Ishikawa (cell line): ENCODE data around the gene MKLN1.

ENCODE experiments used
- CEBPB ChIP-seq: IDR thresholded peaks from 2 replicates; pipeline ENCODE4 v1.6.1; 2012
- CREB1 ChIP-seq: IDR thresholded peaks from 2 replicates; pipeline ENCODE4 v1.6.1; 2012; ENCODE audit warnings: low read depth
- EGR1 ChIP-seq: IDR thresholded peaks from 2 replicates; pipeline ENCODE4 v1.6.1; 2012
- EP300 ChIP-seq: IDR thresholded peaks from 2 replicates; pipeline ENCODE4 v1.6.1; 2012; ENCODE audit warnings: borderline replicate concordance
- FOXM1 ChIP-seq: IDR thresholded peaks from 2 replicates; pipeline ENCODE4 v1.6.1; 2012; ENCODE audit warnings: low read depth, borderline replicate concordance
- NFIC ChIP-seq: IDR thresholded peaks from 2 replicates; pipeline ENCODE4 v1.6.1; 2012
- RAD21 ChIP-seq: IDR thresholded peaks from 2 replicates; pipeline ENCODE4 v1.6.1; 2012; ENCODE audit warnings: low read depth
- REST ChIP-seq: IDR thresholded peaks from 2 replicates; pipeline ENCODE4 v1.6.1; 2012; ENCODE audit warnings: low read depth, mild to moderate bottlenecking
- TAF1 ChIP-seq: IDR thresholded peaks from 2 replicates; pipeline ENCODE4 v1.6.1; 2012; ENCODE audit warnings: low read depth, mild to moderate bottlenecking
- TCF12 ChIP-seq: IDR thresholded peaks from 2 replicates; pipeline ENCODE4 v1.6.1; 2012; ENCODE audit warnings: low read depth
- TEAD4 ChIP-seq: IDR thresholded peaks from 2 replicates; pipeline ENCODE4 v1.6.1; 2012
- YY1 ChIP-seq: IDR thresholded peaks from 2 replicates; pipeline ENCODE4 v1.6.1; 2012; ENCODE audit warnings: low read depth
- ZBTB7A ChIP-seq: IDR thresholded peaks from 2 replicates; pipeline ENCODE4 v1.6.1; 2012; ENCODE audit warnings: low read depth
- TF ChIP-seq, protein P1 (sequence below): IDR thresholded peaks from 2 replicates; pipeline ENCODE4 v1.6.1; 2012
- TF ChIP-seq, protein P2 (sequence below): IDR thresholded peaks from 2 replicates; pipeline ENCODE4 v1.6.1; 2012

The MKLN1 gene

DNA sequence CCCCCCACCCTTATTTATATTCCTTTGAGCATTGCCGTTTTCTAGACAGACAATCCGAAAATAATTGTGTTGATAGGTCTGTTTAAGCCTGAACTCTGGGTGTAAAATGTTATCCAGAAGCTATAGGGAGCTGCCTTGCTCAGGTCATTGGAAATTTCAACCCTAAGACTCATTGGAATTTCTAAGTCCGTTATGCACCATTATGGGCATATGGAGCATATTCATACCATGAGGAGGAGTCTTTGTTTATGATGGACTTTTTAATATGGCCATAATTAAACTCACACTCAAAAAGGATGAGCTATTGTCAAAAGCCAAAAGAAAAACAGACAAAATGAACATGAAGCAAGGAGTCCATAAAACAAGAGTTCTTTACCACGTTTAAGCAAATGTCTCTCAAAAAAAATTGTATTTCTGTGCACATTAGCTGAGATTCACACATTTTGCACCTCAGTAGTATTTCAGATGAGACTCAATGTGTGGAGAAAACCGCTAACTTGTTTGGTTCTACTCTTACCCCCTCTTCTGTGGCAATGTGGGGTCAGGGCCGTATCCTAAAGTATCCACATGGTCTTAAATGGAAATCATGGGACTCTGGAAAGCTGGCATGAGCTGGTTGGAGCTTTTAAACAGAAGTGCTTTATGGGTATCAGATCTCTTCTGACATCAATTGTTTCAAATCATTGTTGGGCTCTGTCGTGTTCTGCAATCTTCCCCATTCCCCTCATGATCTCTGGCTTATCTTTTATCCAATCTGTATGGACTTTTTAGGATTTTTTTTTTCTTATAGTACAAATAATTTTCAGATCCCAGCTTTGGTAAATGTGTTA, 168.2 kb downstream of the MKLN1 start:
- TF ChIP-seq TAF1 (no peak), EP300 (no peak), CEBPB (no peak), TCF12 (no peak), TEAD4 (no peak), ZBTB7A (no peak), RAD21 (no peak), FOXM1 (no peak), REST (no peak), NFIC (no peak), EGR1 (no peak), YY1 (no peak), CREB1 (no peak)
- TF ChIP-seq, protein P1, sequence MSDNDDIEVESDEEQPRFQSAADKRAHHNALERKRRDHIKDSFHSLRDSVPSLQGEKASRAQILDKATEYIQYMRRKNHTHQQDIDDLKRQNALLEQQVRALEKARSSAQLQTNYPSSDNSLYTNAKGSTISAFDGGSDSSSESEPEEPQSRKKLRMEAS = no peak
- TF ChIP-seq, protein P2, sequence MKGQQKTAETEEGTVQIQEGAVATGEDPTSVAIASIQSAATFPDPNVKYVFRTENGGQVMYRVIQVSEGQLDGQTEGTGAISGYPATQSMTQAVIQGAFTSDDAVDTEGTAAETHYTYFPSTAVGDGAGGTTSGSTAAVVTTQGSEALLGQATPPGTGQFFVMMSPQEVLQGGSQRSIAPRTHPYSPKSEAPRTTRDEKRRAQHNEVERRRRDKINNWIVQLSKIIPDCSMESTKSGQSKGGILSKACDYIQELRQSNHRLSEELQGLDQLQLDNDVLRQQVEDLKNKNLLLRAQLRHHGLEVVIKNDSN = no peak

DNA sequence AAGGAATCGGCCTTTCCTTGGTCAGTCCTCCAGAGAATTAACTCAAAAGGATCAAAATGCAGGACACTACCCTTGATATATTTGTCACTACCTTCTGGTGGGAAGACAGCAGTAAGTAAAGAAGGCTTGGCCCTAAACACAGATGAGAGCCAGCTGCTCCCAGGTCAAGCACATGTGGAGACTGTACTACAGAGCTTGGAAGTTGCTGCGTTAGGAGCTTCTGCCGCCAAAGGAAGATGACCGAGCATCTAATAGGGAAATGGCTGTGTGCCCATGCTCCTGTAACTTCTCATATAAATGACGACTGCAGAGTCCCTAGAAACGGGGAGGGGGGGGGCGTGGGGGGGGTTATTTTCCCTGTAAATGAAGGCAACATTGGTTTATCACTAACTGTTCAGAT, 169.8 kb downstream of the MKLN1 start:
- no peak for TF ChIP-seq REST
- no peak for TF ChIP-seq NFIC
- no peak for TF ChIP-seq EGR1
- TF ChIP-seq TAF1 = no peak
- no peak for TF ChIP-seq FOXM1
- TF ChIP-seq CREB1 = no peak
- no peak for TF ChIP-seq ZBTB7A
- TF ChIP-seq TCF12 = no peak
- no peak for TF ChIP-seq TEAD4
- TF ChIP-seq YY1 = no peak
- TF ChIP-seq CEBPB = no peak
- no peak for TF ChIP-seq RAD21
- TF ChIP-seq EP300 = no peak
- TF ChIP-seq, protein P1 = no peak
- TF ChIP-seq, protein P2 = no peak

DNA sequence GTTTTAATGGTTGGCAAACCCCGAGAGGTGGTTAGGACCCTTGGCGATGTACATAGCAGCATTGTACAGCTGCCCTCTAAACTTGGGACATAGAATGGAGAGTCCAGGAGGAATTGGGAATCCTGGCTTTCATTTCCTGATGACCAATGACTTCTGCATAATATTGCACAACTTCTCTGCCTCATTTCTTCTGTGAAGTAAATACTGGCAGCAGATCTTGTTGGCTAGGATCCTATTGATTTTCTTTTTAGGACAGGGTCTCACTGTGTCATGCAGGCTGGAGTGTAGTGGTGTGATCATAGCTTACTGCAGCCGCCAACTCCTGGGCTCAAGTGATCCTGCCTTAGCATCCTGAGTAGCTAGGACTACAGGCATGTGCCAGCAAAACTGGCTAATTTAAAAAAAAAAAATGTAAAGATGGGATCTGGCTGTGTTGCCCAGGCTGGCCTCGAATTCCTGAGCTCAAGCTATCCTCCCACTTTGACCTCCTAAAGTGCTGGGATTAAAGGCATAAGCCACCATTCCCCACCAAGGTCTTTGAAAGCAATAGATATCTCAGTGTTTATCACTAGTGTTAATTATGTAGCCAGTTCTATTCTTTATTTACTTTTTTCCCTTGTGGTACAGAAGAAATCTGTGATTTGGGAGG, 170.7 kb downstream of the MKLN1 start:
- TF ChIP-seq TCF12 (no peak), TAF1 (no peak), CREB1 (no peak), CEBPB (no peak), ZBTB7A (no peak), NFIC (no peak)
- TF ChIP-seq, protein P2 = no peak

- TF ChIP-seq EP300 (no peak), CEBPB (no peak), YY1 (no peak), TAF1 (no peak), RAD21 (no peak), REST (no peak), CREB1 (no peak), NFIC (no peak), EGR1 (no peak), TEAD4 (no peak), FOXM1 (no peak), ZBTB7A (no peak), TCF12 (no peak)
- TF ChIP-seq, protein P2 = no peak
- TF ChIP-seq, protein P1 = no peak
These were observed 172.1 kb downstream of the MKLN1 start for GRCh38 chr7:131499801-131500200.
